OCI-LY7 (cell line): ENCODE measurements around the gene IFRD1. TPM values are rescaled to one million over a fixed set of nuclear protein-coding genes. Genes with fewer than 3 reads are reported as not detected.
"Not testable (repeated sequence)": the region's sequence is repeated elsewhere in the genome, so short reads cannot be mapped to it uniquely, and the experiment has no call there.

Source experiments
- BruUV-seq: library from RNA; stranded (reverse); fragments of 400-500 nt; replicated peaks from 2 replicates; lab custom pipeline; 2021; lab: Mats Ljungman, UMichigan
- CTCF ChIA-PET: fragments of 300-600 bp; sonication (Branson Sonifier 250); formaldehyde crosslinking; loops from one replicate; lab custom pipeline; 2022; ENCODE audit warnings: antibody characterized with exemption; ENCODE audit not compliant: unreplicated experiment; lab: Charles Lee
- POLR2A ChIA-PET: fragments of 300-600 bp; sonication (Branson Sonifier 250); formaldehyde crosslinking; loops from one replicate; lab custom pipeline; 2022; ENCODE audit warnings: antibody characterized with exemption; lab: Charles Lee
- DNase-seq: peaks from one replicate; pipeline ENCODE4 v3.0.0-alpha.2; 2015; ENCODE audit warnings: low spot score
- H2AFZ ChIP-seq: fragments of 200-600 bp; sonication (generic), shearing (Covaris generic); 2 replicates; pipeline ENCODE4 v1.6.1; 2014; ENCODE audit warnings: mild to moderate bottlenecking, antibody characterized with exemption, low read length, moderate library complexity
- H3K27ac ChIP-seq: fragments of 200-600 bp; sonication (generic); 2 replicates; pipeline ENCODE4 v1.5.1; 2014; ENCODE audit warnings: mixed run types, low read depth, mild to moderate bottlenecking, moderate library complexity, low read length, inconsistent platforms; ENCODE audit not compliant: poor library complexity, severe bottlenecking
- H3K36me3 ChIP-seq: fragments of 200-600 bp; sonication (generic); 2 replicates; pipeline ENCODE4 v1.6.1; 2014; ENCODE audit warnings: mild to moderate bottlenecking, antibody characterized with exemption, low read length, moderate library complexity, mixed read lengths; ENCODE audit not compliant: insufficient read depth
- H3K4me1 ChIP-seq: fragments of 200-600 bp; sonication (generic); 2 replicates; pipeline ENCODE4 v1.5.1; 2014; ENCODE audit warnings: mild to moderate bottlenecking, low read length; ENCODE audit not compliant: insufficient read depth, poor library complexity, severe bottlenecking
- H3K4me2 ChIP-seq: fragments of 200-600 bp; sonication (generic); 2 replicates; pipeline ENCODE4 v1.6.1; 2014; ENCODE audit warnings: mild to moderate bottlenecking, low read length
- H3K4me3 ChIP-seq: fragments of 200-600 bp; sonication (generic); 2 replicates; pipeline ENCODE4 v1.5.1; 2014; ENCODE audit warnings: mild to moderate bottlenecking, low read depth, low read length; ENCODE audit not compliant: poor library complexity, severe bottlenecking
- H3K79me2 ChIP-seq: fragments of 200-600 bp; sonication (generic); 2 replicates; pipeline ENCODE4 v1.6.1; 2016; ENCODE audit warnings: low read depth, mild to moderate bottlenecking, low read length, moderate library complexity, mixed read lengths; ENCODE audit not compliant: insufficient read depth
- H3K9me2 ChIP-seq: fragments of 200-600 bp; sonication (generic); 2 replicates; pipeline ENCODE4 v1.6.1; 2016; ENCODE audit warnings: mild to moderate bottlenecking, low read length, mixed read lengths; ENCODE audit not compliant: insufficient read depth
- H3K9me3 ChIP-seq: fragments of 200-600 bp; sonication (generic); 2 replicates; pipeline ENCODE4 v1.6.1; 2014; ENCODE audit warnings: mild to moderate bottlenecking, mixed run types, low read length, mixed read lengths
- H4K20me1 ChIP-seq: fragments of 200-600 bp; sonication (generic); 2 replicates; pipeline ENCODE4 v1.6.1; 2014; ENCODE audit warnings: mild to moderate bottlenecking, antibody characterized with exemption, low read length, moderate library complexity, mixed read lengths; ENCODE audit not compliant: insufficient read depth
- CTCF ChIP-seq: fragments of 200-600 bp; sonication (generic); conservative IDR thresholded peaks from 2 replicates; pipeline ENCODE4 v1.5.1; 2014; ENCODE audit warnings: mild to moderate bottlenecking, antibody characterized with exemption, low read length, moderate library complexity, mixed read lengths
- EZH2phosphoT487 ChIP-seq: fragments of 200-600 bp; sonication (generic); IDR thresholded peaks from 2 replicates; pipeline ENCODE4 v1.6.1; 2018; ENCODE audit warnings: low read depth, borderline replicate concordance, mild to moderate bottlenecking, mixed run types, antibody characterized with exemption, low read length, moderate library complexity, mixed read lengths
- intact Hi-C: fragments of 100-400 bp; cut with micrococcal nuclease; formaldehyde crosslinking; loops from one replicate; pipeline ENCODE4 v1.10.0; 2022; ENCODE audit not compliant: unreplicated experiment
- total RNA-seq, 2 experiments: library from RNA; depleted of rRNA in 1 of 2; stranded (reverse); fragments of >200 nt in 1 of 2; shearing (Covaris generic) in 1 of 2; gene quantifications; 2 replicates each; pipeline ENCODE4 v1.2.3, GENCODE V29; 2014 to 2022

Gene IFRD1
- total RNA-seq, 2 experiments from 2014 or later = 49.1 to 65.6 TPM

DNA sequence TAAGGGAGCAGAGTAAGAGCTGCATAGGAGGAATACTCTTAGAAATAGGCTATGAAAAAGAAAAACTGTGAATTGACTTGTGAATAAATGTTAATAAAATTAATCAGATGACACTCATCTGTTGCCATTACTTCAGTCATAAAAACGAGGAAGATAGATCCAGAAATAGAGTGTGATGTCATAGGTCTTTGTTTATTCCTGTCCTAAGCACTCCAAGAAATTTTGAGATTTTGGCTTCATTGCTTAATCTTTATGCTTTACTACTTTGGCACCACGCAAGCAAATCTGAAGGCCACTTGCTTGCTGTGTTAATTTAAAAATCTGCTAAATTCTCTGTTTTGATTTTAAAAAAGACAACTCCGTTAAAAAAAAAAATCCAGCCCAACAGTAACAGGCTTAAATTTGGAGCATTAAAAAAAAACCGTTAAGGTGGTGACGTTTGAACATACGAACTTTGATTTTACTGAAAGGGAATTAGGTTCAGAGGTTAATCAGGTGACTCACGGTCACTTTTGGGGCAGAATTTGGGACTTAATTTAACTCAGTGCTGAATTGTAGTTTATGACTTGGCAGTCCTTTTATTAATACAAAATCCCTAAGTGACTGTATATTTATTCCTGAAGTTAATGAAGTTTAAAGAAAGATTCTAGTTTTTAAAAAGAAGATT, 3.4 kb downstream of the IFRD1 start:
- Histone ChIP-seq H3K9me3 (no peaks in the 10 kb centered on the region), H4K20me1 (peaks cover 26% of the 10 kb centered on the region), H3K36me3 (peaks cover 52% of the 10 kb centered on the region), H3K4me3 (peak overlapping the region; percentile 95), H2AFZ (no peak overlapping the region), H3K4me2 (peak overlapping the region; percentile 88), H3K9me2 (no peaks in the 10 kb centered on the region), H3K27ac (no peak overlapping the region), H3K79me2 (peaks cover 62% of the 10 kb centered on the region), H3K4me1 (peaks cover 20% of the 10 kb centered on the region)
- intact Hi-C loops = loop anchor here (2.0 to 10.0 kb wide), 2 partner anchors 17 to 691 kb away; no protein-coding TSS in a partner anchor
- BruUV-seq = no TSS peak
- no peak for DNase-seq
- ChIA-PET POLR2A (interaction anchor here (0.6 to 5.2 kb wide), 3 partner anchors 10 to 1916 kb away, joined by 4 to 81 read pairs (median 4); no protein-coding TSS in a partner anchor), CTCF (no interaction called here)
- TF ChIP-seq CTCF = no peak
- no peak for TF ChIP-seq EZH2phosphoT487

DNA sequence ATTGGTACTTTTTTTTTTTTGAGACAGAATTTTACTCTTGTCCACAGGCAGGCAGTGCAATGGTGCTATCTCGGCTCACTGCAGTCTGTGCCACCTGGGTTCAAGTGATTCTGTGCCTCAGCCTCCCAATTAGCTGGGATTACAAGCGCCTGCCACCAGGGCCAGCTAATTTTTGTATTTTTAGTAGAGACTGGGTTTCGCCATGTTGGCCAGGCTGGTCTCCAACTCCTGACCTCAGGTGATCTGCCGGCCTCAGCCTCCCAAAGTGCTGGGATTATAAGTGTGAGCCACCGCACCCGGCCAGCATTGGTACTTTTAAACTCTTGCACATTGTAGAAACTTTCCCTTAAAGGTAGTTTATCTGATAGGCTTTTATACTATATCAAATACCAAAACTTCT, 3.9 kb downstream of the IFRD1 start:
- BruUV-seq, H2AFZ ChIP-seq, DNase-seq, H3K9me2 ChIP-seq, H3K4me3 ChIP-seq, H3K4me2 ChIP-seq, CTCF ChIA-PET, H3K9me3 ChIP-seq, H3K27ac ChIP-seq: not testable (repeated sequence)
- Histone ChIP-seq H3K79me2 (peaks cover 62% of the 10 kb centered on the region), H3K36me3 (peaks cover 58% of the 10 kb centered on the region), H3K4me1 (peaks cover 18% of the 10 kb centered on the region), H4K20me1 (peaks cover 26% of the 10 kb centered on the region)
- POLR2A ChIA-PET = interaction anchor here (5.2 kb wide), 1 partner anchor 9 kb away, joined by 81 read pairs; no protein-coding TSS in a partner anchor
- intact Hi-C loops = loop anchor here (10.0 kb wide), 1 partner anchor 691 kb away; no protein-coding TSS in a partner anchor

DNA sequence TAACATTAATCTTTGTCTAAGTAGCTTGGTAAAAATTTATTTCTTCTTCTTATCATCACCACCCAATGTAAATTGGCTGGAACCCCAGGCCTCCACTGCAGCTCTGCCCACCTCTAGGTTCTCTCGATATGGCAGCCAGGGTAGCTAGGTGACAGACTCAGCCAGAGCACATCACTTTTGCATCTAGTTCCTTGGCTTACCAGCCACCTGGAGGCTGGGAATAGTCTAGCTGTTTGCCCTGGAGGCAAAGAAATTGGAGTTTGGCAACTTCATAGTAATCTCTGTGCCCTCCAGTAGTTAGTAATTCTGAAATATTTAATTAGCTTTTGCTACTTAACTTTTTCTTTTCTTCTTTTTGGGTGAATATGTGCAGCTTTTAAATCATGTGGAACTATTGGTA, 9.4 kb downstream of the IFRD1 start:
- no TSS peak for BruUV-seq
- intact Hi-C loops = loop anchor here (10.0 kb wide), 1 partner anchor 685 kb away; no protein-coding TSS in a partner anchor
- TF ChIP-seq CTCF = no peak
- TF ChIP-seq EZH2phosphoT487 = no peak
- Histone ChIP-seq H3K9me3 (no peaks in the 10 kb centered on the region), H3K9me2 (no peaks in the 10 kb centered on the region), H3K27ac (no peak overlapping the region), H3K4me3 (no peak overlapping the region), H2AFZ (no peak overlapping the region), H3K36me3 (peaks cover 93% of the 10 kb centered on the region), H3K79me2 (peaks cover 28% of the 10 kb centered on the region; the same call in 1 of the 2 replicates), H3K4me1 (no peaks in the 10 kb centered on the region), H3K4me2 (no peak overlapping the region), H4K20me1 (peaks cover 18% of the 10 kb centered on the region; the same call in 1 of the 2 replicates)
- no peak for DNase-seq
- ChIA-PET POLR2A (interaction anchor here (0.7 to 9.9 kb wide), 3 partner anchors 8 to 38 kb away, joined by 3 to 81 read pairs (median 5); partner anchors contain the start of gene IFRD1), CTCF (interaction anchor here (1.0 kb wide), 1 partner anchor 9 kb away, joined by 3 read pairs; no protein-coding TSS in a partner anchor)
